ENCODE data around the gene SLC17A9.

- TF ChIP-seq EZH2 (IDR thresholded peaks at IDR 0.05; ENCODE audit: insufficient read depth, low read length): no peak
- TF ChIP-seq CTCF (IDR thresholded peaks at IDR 0.05; ENCODE audit: insufficient read depth, low read depth, low read length): no peak
These were observed 24.4 kb downstream of the SLC17A9 start for GRCh38 chr20:62976886-62977285.
